Fibroblast of lung (primary cell): ENCODE results near the gene CORO6.

Source experiments
- EZH2 ChIP-seq: IDR thresholded peaks from 2 replicates; pipeline ENCODE4 v1.5.1; 2012; ENCODE audit warnings: low read length, control low read depth, mild to moderate bottlenecking; ENCODE audit errors: missing control alignments
- TF ChIP-seq, protein P1 (sequence below), 2 donors: IDR thresholded peaks in 1 of 2; conservative IDR thresholded peaks in 1 of 2; 1 replicate in 1 of 2; 2 replicates in 1 of 2; pipeline ENCODE4 v1.5.1; 2011 to 2012; ENCODE audit warnings: low read length in 2 of 2, control low read depth in 1 of 2, inconsistent platforms in 1 of 2, low read depth in 1 of 2, mild to moderate bottlenecking in 1 of 2

DNA sequence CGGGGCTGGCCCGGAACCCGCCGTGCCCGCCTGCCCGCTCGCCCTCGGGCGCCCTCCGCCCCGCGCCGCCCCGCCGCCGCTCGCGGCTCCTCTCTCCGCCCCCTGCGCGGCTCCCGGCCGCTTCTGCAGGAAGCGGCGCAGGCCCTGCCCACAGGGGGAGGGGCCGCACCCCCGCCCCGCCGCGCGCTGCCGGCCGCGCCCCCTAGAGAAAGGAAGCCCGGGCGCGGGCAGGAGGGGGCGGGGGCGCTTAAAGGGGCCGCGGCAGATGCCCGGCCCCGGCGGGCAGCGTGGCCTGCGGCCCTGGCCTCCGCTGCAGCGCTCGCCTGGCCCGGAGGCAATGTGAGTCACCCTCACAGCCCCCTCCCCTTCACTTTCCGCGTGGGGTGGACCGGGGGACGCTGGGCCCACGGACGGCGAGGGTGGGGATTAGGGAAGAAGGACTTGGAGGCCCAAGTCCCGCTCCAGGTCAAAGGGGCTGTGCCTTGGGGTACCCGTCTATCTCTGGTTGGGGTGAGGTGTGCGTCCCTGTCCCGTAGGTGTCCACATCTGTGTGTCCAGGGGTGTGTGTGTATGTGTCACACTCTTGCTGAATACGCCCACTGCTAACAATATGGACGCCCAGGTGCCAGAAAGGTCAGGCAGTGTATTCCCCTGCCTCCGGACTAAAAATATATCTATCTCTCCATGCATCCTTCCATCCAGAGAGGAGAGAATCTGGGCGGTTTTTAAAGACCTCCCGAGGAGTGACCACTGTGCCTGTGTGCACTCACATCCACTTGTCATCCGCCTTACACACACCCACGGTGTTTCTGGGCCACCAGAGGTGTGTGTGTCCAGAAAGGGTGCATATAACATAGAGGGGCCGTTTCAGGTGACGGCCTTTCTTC is 32.9 kb downstream of the CORO6 start, which contains the start of gene GIT1:
- TF ChIP-seq, protein P1, sequence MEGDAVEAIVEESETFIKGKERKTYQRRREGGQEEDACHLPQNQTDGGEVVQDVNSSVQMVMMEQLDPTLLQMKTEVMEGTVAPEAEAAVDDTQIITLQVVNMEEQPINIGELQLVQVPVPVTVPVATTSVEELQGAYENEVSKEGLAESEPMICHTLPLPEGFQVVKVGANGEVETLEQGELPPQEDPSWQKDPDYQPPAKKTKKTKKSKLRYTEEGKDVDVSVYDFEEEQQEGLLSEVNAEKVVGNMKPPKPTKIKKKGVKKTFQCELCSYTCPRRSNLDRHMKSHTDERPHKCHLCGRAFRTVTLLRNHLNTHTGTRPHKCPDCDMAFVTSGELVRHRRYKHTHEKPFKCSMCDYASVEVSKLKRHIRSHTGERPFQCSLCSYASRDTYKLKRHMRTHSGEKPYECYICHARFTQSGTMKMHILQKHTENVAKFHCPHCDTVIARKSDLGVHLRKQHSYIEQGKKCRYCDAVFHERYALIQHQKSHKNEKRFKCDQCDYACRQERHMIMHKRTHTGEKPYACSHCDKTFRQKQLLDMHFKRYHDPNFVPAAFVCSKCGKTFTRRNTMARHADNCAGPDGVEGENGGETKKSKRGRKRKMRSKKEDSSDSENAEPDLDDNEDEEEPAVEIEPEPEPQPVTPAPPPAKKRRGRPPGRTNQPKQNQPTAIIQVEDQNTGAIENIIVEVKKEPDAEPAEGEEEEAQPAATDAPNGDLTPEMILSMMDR (conservative IDR thresholded peaks at IDR 0.05 in 1 of 2, IDR thresholded peaks at IDR 0.05 in 1 of 2; ENCODE audit: low read depth in 1 of 2, low read length in 2 of 2): no peak
- TF ChIP-seq EZH2: no peak
